ENCODE measurements around the gene SNIP1.
A peak's percentile ranks its signal among the peaks of the same experiment; 100 is the strongest.
"Not testable (repeated sequence)": the region's sequence is repeated elsewhere in the genome, so short reads cannot be mapped to it uniquely, and the experiment has no call there.

Gene SNIP1, protein sequence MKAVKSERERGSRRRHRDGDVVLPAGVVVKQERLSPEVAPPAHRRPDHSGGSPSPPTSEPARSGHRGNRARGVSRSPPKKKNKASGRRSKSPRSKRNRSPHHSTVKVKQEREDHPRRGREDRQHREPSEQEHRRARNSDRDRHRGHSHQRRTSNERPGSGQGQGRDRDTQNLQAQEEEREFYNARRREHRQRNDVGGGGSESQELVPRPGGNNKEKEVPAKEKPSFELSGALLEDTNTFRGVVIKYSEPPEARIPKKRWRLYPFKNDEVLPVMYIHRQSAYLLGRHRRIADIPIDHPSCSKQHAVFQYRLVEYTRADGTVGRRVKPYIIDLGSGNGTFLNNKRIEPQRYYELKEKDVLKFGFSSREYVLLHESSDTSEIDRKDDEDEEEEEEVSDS

GRCh38 chr1:37553927-37554808 is at the start of gene SNIP1:
TSS of gene SNIP1 (minus strand) at chr1:37554293. CDS start at chr1:37554229, 64 bp downstream.
- ATAC-seq = peak; percentile 97 to 99

- ATAC-seq = peak; percentile 35 to 51
Observed at GRCh38 chr1:37602750-37603694, 48.9 kb upstream of the SNIP1 start.

DNA sequence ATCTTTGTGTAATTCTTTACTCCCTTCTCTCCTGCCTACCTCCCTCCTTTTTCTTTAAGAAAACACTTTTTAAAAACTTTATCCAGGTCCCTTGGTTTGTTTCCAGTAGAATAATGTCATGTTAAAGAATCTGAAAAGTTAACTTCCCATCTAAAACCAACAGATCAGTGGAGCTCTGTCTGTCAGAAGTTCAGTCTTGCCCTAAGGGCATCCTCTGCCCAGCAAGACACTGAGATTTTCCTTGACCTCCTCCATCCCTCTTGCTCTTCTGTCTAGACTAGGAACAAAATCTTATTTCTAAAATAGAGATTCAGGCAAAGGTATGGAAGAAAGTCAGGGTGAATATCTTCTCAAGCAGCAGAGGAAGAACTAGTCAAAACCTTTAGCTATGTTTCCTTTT is 47.3 kb upstream of the SNIP1 start:
- no peak for ATAC-seq

- ATAC-seq = no peak
Observed at GRCh38 chr1:37599940-37600339, 45.8 kb upstream of the SNIP1 start.

- ATAC-seq = no peak
Observed at GRCh38 chr1:37596182-37596667, 42.1 kb upstream of the SNIP1 start.

GRCh38 chr1:37595440-37596181 is 41.5 kb upstream of the SNIP1 start, which contains the start of gene GNL2:
TSS of gene GNL2 (minus strand) at chr1:37595937. CDS start at chr1:37595822, 115 bp downstream.
- peak; percentile 98 to 99 for ATAC-seq

DNA sequence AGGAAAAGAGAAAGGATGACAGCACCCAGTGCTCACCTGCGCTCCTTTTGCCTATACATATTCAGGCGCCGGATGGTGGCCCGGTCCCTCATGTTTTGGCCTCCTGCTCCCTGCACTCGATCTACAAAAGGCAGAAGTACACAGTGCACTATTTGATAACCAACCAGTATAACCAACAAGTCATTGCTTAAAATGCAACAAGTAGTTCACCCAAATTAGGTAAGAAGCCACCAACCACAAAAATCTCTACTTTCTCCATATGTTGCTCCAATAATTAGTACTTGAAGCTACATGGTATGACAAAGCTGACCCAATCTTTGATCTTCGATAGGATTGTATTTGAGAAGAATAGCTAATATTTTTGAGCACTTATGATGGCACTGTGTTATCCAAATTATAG is 39.6 kb upstream of the SNIP1 start:
- no peak for ATAC-seq

DNA sequence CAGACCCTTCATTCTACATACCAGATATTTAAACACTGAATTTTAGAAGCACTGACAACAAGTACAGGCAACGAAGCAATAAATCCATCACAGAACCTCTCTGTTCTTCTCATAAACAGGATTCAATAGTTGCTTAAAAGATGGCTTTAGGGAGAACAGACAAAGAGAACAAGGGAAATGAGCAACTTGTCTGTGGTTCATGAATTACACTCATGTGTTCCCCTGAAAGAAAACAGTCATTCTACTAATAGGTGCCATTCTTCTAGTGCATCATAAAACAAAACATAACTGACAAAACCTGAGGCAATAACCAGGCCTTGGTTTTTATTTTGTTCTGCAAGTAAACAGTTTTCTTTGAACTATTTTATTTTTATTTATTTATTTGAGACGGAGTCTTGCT is 34.8 kb upstream of the SNIP1 start:
- ATAC-seq = no peak

DNA sequence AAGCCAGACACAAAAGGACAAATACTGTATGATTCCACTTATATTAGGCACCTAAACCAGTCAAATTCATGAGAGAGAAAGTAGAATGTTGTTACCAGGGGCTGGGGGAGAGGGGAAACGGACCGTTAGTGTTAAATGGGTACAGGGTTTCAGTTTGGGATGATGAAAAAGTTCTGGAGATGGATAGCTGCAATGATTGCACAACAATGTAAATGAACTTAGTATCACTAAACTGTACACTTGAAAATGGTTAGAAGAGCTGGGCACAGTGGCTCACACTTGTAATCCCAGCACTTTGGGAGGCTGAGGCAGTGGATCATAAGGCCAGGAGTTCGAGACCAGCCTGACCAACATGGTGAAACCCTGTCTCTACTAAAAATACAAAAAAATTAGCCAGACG is 30.5 kb upstream of the SNIP1 start:
- ATAC-seq = not testable (repeated sequence)

DNA sequence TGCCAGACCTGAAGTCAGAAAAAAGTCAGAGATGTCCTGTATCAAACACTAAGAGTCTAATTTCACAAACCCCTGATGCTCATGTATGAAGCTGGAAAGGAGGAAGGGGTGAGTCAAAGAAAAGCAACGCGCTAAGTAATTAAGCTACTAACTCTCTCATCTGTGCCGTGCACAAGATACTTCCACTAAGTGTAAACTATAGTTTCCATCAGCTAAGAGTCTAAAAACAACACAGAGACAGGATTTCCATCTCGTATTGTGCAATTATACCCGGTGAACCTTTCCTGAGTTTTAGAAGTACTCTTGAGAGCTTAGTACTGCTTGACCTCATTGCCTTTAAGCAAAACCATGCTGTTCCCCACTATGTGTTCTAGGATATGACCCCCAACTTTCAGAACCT is 21.6 kb upstream of the SNIP1 start:
- ATAC-seq = no peak

GRCh38 chr1:37574834-37575480 is 20.9 kb upstream of the SNIP1 start:
- no peak for ATAC-seq

DNA sequence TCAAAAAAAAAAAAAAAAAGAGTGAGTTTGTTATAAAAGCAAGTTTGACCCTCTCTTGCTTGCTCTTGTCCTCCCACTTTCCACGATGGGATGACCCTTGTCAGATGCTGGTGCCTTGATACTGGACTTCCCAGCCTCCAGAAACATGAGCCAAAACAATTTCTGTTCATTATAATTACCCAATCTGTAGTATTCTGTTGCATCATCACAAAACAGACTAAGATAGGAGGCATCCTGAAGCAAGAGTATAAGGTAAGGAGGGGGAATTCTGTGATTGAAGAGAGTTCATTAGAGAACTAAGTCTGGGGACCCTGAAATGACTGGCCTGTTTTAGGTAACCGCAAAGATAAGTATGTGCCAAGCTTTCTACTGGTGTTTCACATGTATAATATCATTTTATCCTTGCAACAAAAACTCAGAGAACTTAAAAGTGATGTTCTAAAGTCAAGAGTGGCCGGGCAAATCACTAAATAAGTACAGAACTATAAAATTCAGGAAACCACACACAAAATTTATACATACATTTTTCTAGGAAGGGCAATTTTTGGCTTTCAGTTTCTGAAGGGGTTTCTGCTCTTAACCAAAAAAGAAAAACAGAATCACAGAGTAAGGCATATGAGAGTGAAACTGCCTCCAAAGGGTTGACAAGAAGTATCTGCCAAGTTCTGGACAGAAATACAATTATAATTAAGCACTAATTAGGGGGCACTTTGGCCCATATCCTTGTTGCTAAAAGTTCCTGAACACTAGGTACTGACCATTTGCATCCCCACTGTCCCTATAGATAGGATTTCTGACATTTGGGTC is 16.6 kb upstream of the SNIP1 start:
- peak in 1 of 2 donors; percentile 36 for ATAC-seq

GRCh38 chr1:37567023-37567422 is 12.9 kb upstream of the SNIP1 start:
- ATAC-seq = no peak

DNA sequence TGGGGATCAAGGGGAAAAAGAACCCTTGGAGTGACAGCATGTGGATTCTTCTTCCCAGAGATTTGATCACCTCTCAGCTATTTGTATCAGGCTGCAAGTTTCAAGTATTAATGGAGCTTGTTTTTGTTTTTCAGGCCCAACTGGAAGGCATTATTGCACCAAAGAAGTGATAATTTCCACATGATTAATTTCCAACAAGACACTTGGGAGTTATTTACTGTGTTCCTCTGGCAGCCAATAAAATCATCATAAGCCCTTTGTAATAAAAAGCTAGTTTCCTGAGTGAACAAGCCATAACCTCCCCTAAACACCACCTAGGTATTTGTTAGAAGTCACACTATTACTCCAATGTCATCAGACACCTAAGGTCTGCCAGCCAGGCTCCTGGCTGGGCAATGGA is 10.8 kb upstream of the SNIP1 start:
- ATAC-seq = no peak

DNA sequence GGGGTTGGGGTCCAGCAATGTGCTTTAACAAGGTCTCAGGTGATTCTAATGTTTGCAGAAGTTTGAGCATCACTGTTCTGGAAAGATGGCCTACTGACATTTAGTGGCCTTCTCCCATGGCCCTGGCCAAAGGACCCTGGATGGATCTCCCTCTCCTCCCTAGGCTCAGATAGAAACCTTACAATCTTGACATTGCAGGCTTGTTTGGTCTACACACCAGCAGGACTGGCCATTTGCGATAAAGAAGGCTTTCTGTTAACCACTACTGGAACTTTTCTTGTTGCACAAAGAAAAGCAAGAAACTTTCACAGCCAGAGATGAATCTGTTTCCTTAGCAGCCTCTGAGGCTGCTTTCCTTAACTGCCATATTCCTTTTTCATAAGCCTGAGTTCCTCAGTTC is 8.9 kb upstream of the SNIP1 start:
- no peak for ATAC-seq

- no peak for ATAC-seq
Observed at GRCh38 chr1:37561133-37562132, 7.3 kb upstream of the SNIP1 start.

- ATAC-seq = no peak
Observed at GRCh38 chr1:37560401-37561132, 6.5 kb upstream of the SNIP1 start.

DNA sequence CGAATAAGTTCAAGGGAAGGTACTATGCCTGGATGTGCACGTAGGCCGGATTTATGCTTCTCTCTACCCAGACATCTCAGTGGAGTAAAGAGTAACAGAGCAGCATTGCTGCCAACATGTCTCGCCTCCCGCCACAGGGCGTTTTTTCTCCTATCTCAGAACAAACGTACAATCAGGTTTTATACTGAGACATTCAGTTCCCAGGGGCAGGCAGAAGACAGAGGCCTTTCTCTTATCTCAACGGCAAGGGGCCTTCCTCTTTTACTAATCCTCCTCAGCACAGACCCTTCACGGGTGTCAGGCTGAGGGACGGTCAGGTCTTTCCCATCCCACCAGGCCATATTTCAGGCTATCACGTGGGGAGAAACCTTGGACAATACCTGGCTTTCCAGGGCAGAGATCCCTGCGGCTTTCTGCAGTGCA is 5.9 kb upstream of the SNIP1 start:
- ATAC-seq = not testable (repeated sequence)

All from activated CD4-positive, CD25-positive, alpha-beta regulatory T cell treated with anti-CD3 and anti-CD28 coated beads, Interleukin-2, amount 50 U/mL, for 24 hours (primary cell).